OCI-LY7 (cell line): ENCODE results near the gene MFSD8. TPM values are rescaled to one million over a fixed set of nuclear protein-coding genes. Genes with fewer than 3 reads are reported as not detected.
A peak's percentile ranks its signal among the peaks of the same experiment; 100 is the strongest.
"Not testable (repeated sequence)": the region's sequence is repeated elsewhere in the genome, so short reads cannot be mapped to it uniquely, and the experiment has no call there.

Source experiments
- BruUV-seq: library from RNA; stranded (reverse); fragments of 400-500 nt; replicated peaks from 2 replicates; lab custom pipeline; 2021; lab: Mats Ljungman, UMichigan
- CTCF ChIA-PET: fragments of 300-600 bp; sonication (Branson Sonifier 250); formaldehyde crosslinking; loops from one replicate; lab custom pipeline; 2022; ENCODE audit warnings: antibody characterized with exemption; ENCODE audit not compliant: unreplicated experiment; lab: Charles Lee
- POLR2A ChIA-PET: fragments of 300-600 bp; sonication (Branson Sonifier 250); formaldehyde crosslinking; loops from one replicate; lab custom pipeline; 2022; ENCODE audit warnings: antibody characterized with exemption; lab: Charles Lee
- DNase-seq: peaks from one replicate; pipeline ENCODE4 v3.0.0-alpha.2; 2015; ENCODE audit warnings: low spot score
- H2AFZ ChIP-seq: fragments of 200-600 bp; sonication (generic), shearing (Covaris generic); 2 replicates; pipeline ENCODE4 v1.6.1; 2014; ENCODE audit warnings: mild to moderate bottlenecking, antibody characterized with exemption, low read length, moderate library complexity
- H3K27ac ChIP-seq: fragments of 200-600 bp; sonication (generic); 2 replicates; pipeline ENCODE4 v1.5.1; 2014; ENCODE audit warnings: mixed run types, low read depth, mild to moderate bottlenecking, moderate library complexity, low read length, inconsistent platforms; ENCODE audit not compliant: poor library complexity, severe bottlenecking
- H3K36me3 ChIP-seq: fragments of 200-600 bp; sonication (generic); 2 replicates; pipeline ENCODE4 v1.6.1; 2014; ENCODE audit warnings: mild to moderate bottlenecking, antibody characterized with exemption, low read length, moderate library complexity, mixed read lengths; ENCODE audit not compliant: insufficient read depth
- H3K4me1 ChIP-seq: fragments of 200-600 bp; sonication (generic); 2 replicates; pipeline ENCODE4 v1.5.1; 2014; ENCODE audit warnings: mild to moderate bottlenecking, low read length; ENCODE audit not compliant: insufficient read depth, poor library complexity, severe bottlenecking
- H3K4me2 ChIP-seq: fragments of 200-600 bp; sonication (generic); 2 replicates; pipeline ENCODE4 v1.6.1; 2014; ENCODE audit warnings: mild to moderate bottlenecking, low read length
- H3K4me3 ChIP-seq: fragments of 200-600 bp; sonication (generic); 2 replicates; pipeline ENCODE4 v1.5.1; 2014; ENCODE audit warnings: mild to moderate bottlenecking, low read depth, low read length; ENCODE audit not compliant: poor library complexity, severe bottlenecking
- H3K79me2 ChIP-seq: fragments of 200-600 bp; sonication (generic); 2 replicates; pipeline ENCODE4 v1.6.1; 2016; ENCODE audit warnings: low read depth, mild to moderate bottlenecking, low read length, moderate library complexity, mixed read lengths; ENCODE audit not compliant: insufficient read depth
- H3K9me2 ChIP-seq: fragments of 200-600 bp; sonication (generic); 2 replicates; pipeline ENCODE4 v1.6.1; 2016; ENCODE audit warnings: mild to moderate bottlenecking, low read length, mixed read lengths; ENCODE audit not compliant: insufficient read depth
- H3K9me3 ChIP-seq: fragments of 200-600 bp; sonication (generic); 2 replicates; pipeline ENCODE4 v1.6.1; 2014; ENCODE audit warnings: mild to moderate bottlenecking, mixed run types, low read length, mixed read lengths
- H4K20me1 ChIP-seq: fragments of 200-600 bp; sonication (generic); 2 replicates; pipeline ENCODE4 v1.6.1; 2014; ENCODE audit warnings: mild to moderate bottlenecking, antibody characterized with exemption, low read length, moderate library complexity, mixed read lengths; ENCODE audit not compliant: insufficient read depth
- CTCF ChIP-seq: fragments of 200-600 bp; sonication (generic); conservative IDR thresholded peaks from 2 replicates; pipeline ENCODE4 v1.5.1; 2014; ENCODE audit warnings: mild to moderate bottlenecking, antibody characterized with exemption, low read length, moderate library complexity, mixed read lengths
- EZH2phosphoT487 ChIP-seq: fragments of 200-600 bp; sonication (generic); IDR thresholded peaks from 2 replicates; pipeline ENCODE4 v1.6.1; 2018; ENCODE audit warnings: low read depth, borderline replicate concordance, mild to moderate bottlenecking, mixed run types, antibody characterized with exemption, low read length, moderate library complexity, mixed read lengths
- intact Hi-C: fragments of 100-400 bp; cut with micrococcal nuclease; formaldehyde crosslinking; loops from one replicate; pipeline ENCODE4 v1.10.0; 2022; ENCODE audit not compliant: unreplicated experiment
- total RNA-seq, 2 experiments: library from RNA; depleted of rRNA in 1 of 2; stranded (reverse); fragments of >200 nt in 1 of 2; shearing (Covaris generic) in 1 of 2; gene quantifications; 2 replicates each; pipeline ENCODE4 v1.2.3, GENCODE V29; 2014 to 2022

Gene MFSD8
- total RNA-seq, 2 experiments from 2014 or later, result 15.9 to 19.8 TPM

DNA sequence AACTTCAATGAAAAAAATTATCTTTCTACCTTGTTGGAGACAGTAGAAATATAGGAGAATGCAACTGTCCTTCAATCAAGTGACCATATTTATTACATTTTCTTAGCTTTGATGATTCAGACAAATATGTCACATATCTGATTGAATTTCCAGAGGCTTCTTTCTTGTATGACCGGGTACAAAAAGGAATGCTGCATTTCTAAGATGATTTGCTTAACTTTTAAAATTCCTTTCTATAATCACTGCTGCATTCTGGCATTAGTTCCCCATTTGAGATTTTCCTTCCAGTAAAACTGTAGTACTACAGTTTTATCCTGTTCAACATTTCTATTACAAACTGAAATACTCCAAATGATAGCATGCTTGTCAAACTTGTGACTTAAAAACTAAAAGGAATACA is 5.2 kb downstream of the MFSD8 start:
- no peaks in the 10 kb centered on the region for H3K4me1 ChIP-seq
- no peak overlapping the region for H2AFZ ChIP-seq
- ChIA-PET POLR2A (no interaction called here), CTCF (no interaction called here)
- DNase-seq, result no peak
- H3K4me3 ChIP-seq, result no peak overlapping the region
- no peak overlapping the region for H3K27ac ChIP-seq
- H3K9me2 ChIP-seq, result no peaks in the 10 kb centered on the region
- H3K36me3 ChIP-seq, result peaks cover 26% of the 10 kb centered on the region
- TF ChIP-seq EZH2phosphoT487 (no peak), CTCF (no peak)
- H4K20me1 ChIP-seq, result no peaks in the 10 kb centered on the region
- H3K4me2 ChIP-seq, result no peak overlapping the region
- H3K79me2 ChIP-seq, result peaks cover 28% of the 10 kb centered on the region; the same call in 1 of the 2 replicates
- intact Hi-C loops, result loop anchor here (10.0 kb wide), 1 partner anchor 1135 kb away; the partner anchor contains the start of genes C4orf33 and SCLT1
- no peaks in the 10 kb centered on the region for H3K9me3 ChIP-seq
- no TSS peak for BruUV-seq

- H4K20me1 ChIP-seq, result no peaks in the 10 kb centered on the region
- DNase-seq, result no peak
- H3K79me2 ChIP-seq, result peaks cover 14% of the 10 kb centered on the region; the same call in 1 of the 2 replicates
- H3K4me1 ChIP-seq, result no peaks in the 10 kb centered on the region
- H3K27ac ChIP-seq, result no peak overlapping the region
- no peak overlapping the region for H2AFZ ChIP-seq
- ChIA-PET POLR2A (interaction anchor here (0.6 to 1.3 kb wide), 2 partner anchors 8 to 72 kb away, joined by 3 to 4 read pairs; partner anchors contain the start of genes ABHD18 and MFSD8), CTCF (no interaction called here)
- no peak overlapping the region for H3K4me2 ChIP-seq
- no peaks in the 10 kb centered on the region for H3K9me3 ChIP-seq
- H3K36me3 ChIP-seq, result peaks cover 24% of the 10 kb centered on the region
- BruUV-seq, result no TSS peak
- H3K9me2 ChIP-seq, result no peaks in the 10 kb centered on the region
- TF ChIP-seq EZH2phosphoT487 (no peak), CTCF (no peak)
- H3K4me3 ChIP-seq, result no peak overlapping the region
- intact Hi-C loops, result no loop called here
Observed at GRCh38 chr4:127957105-127957504, 7.9 kb downstream of the MFSD8 start.

DNA sequence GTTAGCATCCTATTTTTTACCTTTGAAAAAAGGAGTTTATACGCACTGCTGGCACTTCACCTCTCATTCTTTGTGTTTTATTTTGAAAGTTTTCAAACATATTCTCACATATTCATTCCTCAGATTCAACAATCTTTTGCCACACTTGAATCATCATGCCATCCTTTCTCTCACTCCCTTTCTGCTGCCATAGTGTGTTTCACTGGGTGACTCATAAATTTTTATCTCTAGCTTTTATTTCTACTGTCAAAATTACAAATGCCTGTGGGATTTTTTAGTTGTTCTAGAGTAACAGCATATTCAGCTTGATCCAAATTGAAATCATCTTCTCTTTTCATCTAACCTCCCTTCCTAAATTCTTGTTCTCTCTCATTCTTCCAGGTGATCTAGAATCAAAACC is 28.0 kb downstream of the MFSD8 start:
- POLR2A ChIA-PET, result interaction anchor here (0.6 to 1.1 kb wide), 4 partner anchors 15 to 690 kb away, joined by 3 to 5 read pairs (median 3); no protein-coding TSS in a partner anchor
- BruUV-seq, result TSS peak; percentile 29
- TF ChIP-seq EZH2phosphoT487 (no peak), CTCF (no peak)
- H3K36me3 ChIP-seq, result peaks cover 15% of the 10 kb centered on the region
- H2AFZ ChIP-seq, result no peak overlapping the region
- CTCF ChIA-PET, result no interaction called here
- no peaks in the 10 kb centered on the region for H3K79me2 ChIP-seq
- intact Hi-C loops, result no loop called here
- no peaks in the 10 kb centered on the region for H3K9me2 ChIP-seq
- H4K20me1 ChIP-seq, result no peaks in the 10 kb centered on the region
- no peak for DNase-seq
- H3K4me3 ChIP-seq, result no peak overlapping the region
- H3K9me3 ChIP-seq, result no peaks in the 10 kb centered on the region
- H3K4me1 ChIP-seq, result no peaks in the 10 kb centered on the region
- H3K27ac ChIP-seq, result no peak overlapping the region
- H3K4me2 ChIP-seq, result no peak overlapping the region

GRCh38 chr4:127931836-127932235 is 33.1 kb downstream of the MFSD8 start:
- H3K4me2 ChIP-seq, CTCF ChIA-PET, H2AFZ ChIP-seq, DNase-seq, H3K27ac ChIP-seq, H3K9me2 ChIP-seq, H3K79me2 ChIP-seq, H4K20me1 ChIP-seq, H3K4me3 ChIP-seq, H3K9me3 ChIP-seq, H3K4me1 ChIP-seq, H3K36me3 ChIP-seq, BruUV-seq, intact Hi-C loops: not testable (repeated sequence)
- POLR2A ChIA-PET, result interaction anchor here (0.6 to 1.5 kb wide), 2 partner anchors 15 to 127 kb away, joined by 3 read pairs; no protein-coding TSS in a partner anchor
